CD8-positive, alpha-beta memory T cell (primary cell): ENCODE results near the gene TMEM82. TPM values are rescaled to one million over a fixed set of nuclear protein-coding genes. Genes with fewer than 3 reads are reported as not detected.
A peak's percentile ranks its signal among the peaks of the same experiment; 100 is the strongest.

Experiments
- CTCF ChIA-PET: fragments of 350-600 bp; sonication (Branson Sonifier 250); formaldehyde crosslinking; loops from one replicate; lab custom pipeline; 2021; ENCODE audit warnings: antibody characterized with exemption; lab: Charles Lee
- POLR2A ChIA-PET: fragments of 350-600 bp; sonication (Branson Sonifier 250); formaldehyde crosslinking; loops from one replicate; lab custom pipeline; 2021; ENCODE audit warnings: antibody characterized with exemption; lab: Charles Lee
- DNase-seq, 5 donors: peaks; one replicate each; pipeline versions ENCODE4 v3.0.0 to v3.0.0-alpha.2; 2020 to 2022; ENCODE audit warnings: mixed read lengths in 1 of 5
- H3K27ac ChIP-seq: one replicate; pipeline ENCODE4 v1.7.0; 2013; ENCODE audit warnings: low read depth, mild to moderate bottlenecking, low read length, moderate library complexity
- H3K27me3 ChIP-seq: 2 replicates; pipeline ENCODE4 v1.7.0; 2013; ENCODE audit warnings: low read length, mild to moderate bottlenecking; ENCODE audit not compliant: insufficient read depth, poor library complexity, severe bottlenecking
- H3K36me3 ChIP-seq: 2 replicates; pipeline ENCODE4 v1.7.0; 2013; ENCODE audit warnings: mild to moderate bottlenecking, low read length, moderate library complexity; ENCODE audit not compliant: insufficient read depth
- H3K4me1 ChIP-seq: 2 replicates; pipeline ENCODE4 v1.7.0; 2013; ENCODE audit warnings: mild to moderate bottlenecking, low read length, moderate library complexity; ENCODE audit not compliant: insufficient read depth
- H3K4me3 ChIP-seq: 2 replicates; pipeline ENCODE4 v1.7.0; 2013; ENCODE audit warnings: mild to moderate bottlenecking, low read length
- H3K9me3 ChIP-seq: 2 replicates; pipeline ENCODE4 v1.7.0; 2013; ENCODE audit warnings: mild to moderate bottlenecking, low read length
- H3K27ac Mint-ChIP-seq, 8 donors: one replicate each; pipeline ENCODE4 v1.8.0; 2020 to 2021; ENCODE audit warnings: mixed read lengths in 8 of 8, mild to moderate bottlenecking in 6 of 8, inconsistent platforms in 3 of 8, moderate library complexity in 3 of 8
- H3K27me3 Mint-ChIP-seq, 2 donors: one replicate each; pipeline ENCODE4 v1.8.0; 2020 to 2021; ENCODE audit warnings: mixed read lengths in 2 of 2, mild to moderate bottlenecking in 1 of 2, moderate library complexity in 1 of 2
- H3K36me3 Mint-ChIP-seq, 3 donors: one replicate each; pipeline ENCODE4 v1.8.0; 2020 to 2021; ENCODE audit warnings: mixed read lengths in 3 of 3, inconsistent platforms in 1 of 3, mild to moderate bottlenecking in 1 of 3
- H3K4me1 Mint-ChIP-seq, 3 donors: one replicate each; pipeline ENCODE4 v1.8.0; 2020 to 2021; ENCODE audit warnings: mixed read lengths in 3 of 3, inconsistent platforms in 1 of 3, mild to moderate bottlenecking in 1 of 3
- H3K4me3 Mint-ChIP-seq, 7 donors: one replicate each; pipeline ENCODE4 v1.8.0; 2020 to 2021; ENCODE audit warnings: mixed read lengths in 7 of 7, mild to moderate bottlenecking in 6 of 7, moderate library complexity in 4 of 7, inconsistent platforms in 2 of 7
- H3K9me3 Mint-ChIP-seq, 5 donors: one replicate each; pipeline ENCODE4 v1.8.0; 2020 to 2022; ENCODE audit warnings: mixed read lengths in 5 of 5, mild to moderate bottlenecking in 3 of 5, moderate library complexity in 2 of 5, inconsistent platforms in 1 of 5
- polyA plus RNA-seq: library from polyadenylated mRNA; unstranded; fragments of 300-500 nt; fragmentation: Illumina TruSeq; gene quantifications from one replicate; pipeline ENCODE4 v1.2.3, GENCODE V29; 2021
- total RNA-seq, 2 experiments: library from RNA; stranded (reverse); gene quantifications; one replicate each; pipeline ENCODE4 v1.2.3, GENCODE V29; 2021

TMEM82 gene
- total and polyA plus RNA-seq, 3 experiments from 2014 or later, result not detected

GRCh38 chr1:15796086-15796462 is 53.8 kb downstream of the TMEM82 start:
- Mint-ChIP-seq H3K4me1 (peaks cover 2 to 4% (median 4%) of the 10 kb centered on the region in 3 donors), H3K36me3 (no peaks in the 10 kb centered on the region), H3K4me3 (no peak overlapping the region), H3K9me3 (no peaks in the 10 kb centered on the region), H3K27me3 (peaks cover 3 to 12% of the 10 kb centered on the region in 2 donors), H3K27ac (no peak overlapping the region)
- DNase-seq, result no peak
- H3K4me1 ChIP-seq, result no peaks in the 10 kb centered on the region
- CTCF ChIA-PET, result interaction anchor here (0.6 to 1.6 kb wide), 5 partner anchors 9 to 565 kb away, joined by 3 to 4 read pairs (median 3); no protein-coding TSS in a partner anchor
- POLR2A ChIA-PET, result no interaction called here
- no peaks in the 10 kb centered on the region for H3K9me3 ChIP-seq
- no peak overlapping the region for H3K4me3 ChIP-seq
- no peaks in the 10 kb centered on the region for H3K36me3 ChIP-seq
- peak overlapping the region; percentile 54 for H3K27ac ChIP-seq
- H3K27me3 ChIP-seq, result no peaks in the 10 kb centered on the region

Other genes starting within 250 kb of the TMEM82 start
- 1 to 10 TPM; 9.2 to 9.6 TPM for gene CASP9, start 218.3 kb upstream of the TMEM82 start, total RNA-seq
- 9.8 TPM for gene CASP9, start 218.3 kb upstream of the TMEM82 start, polyA plus RNA-seq
- 10 to 100 TPM; 19.4 to 22.0 TPM for gene DNAJC16, start 215.7 kb upstream of the TMEM82 start, total RNA-seq
- gene DNAJC16, start 215.7 kb upstream of the TMEM82 start, polyA plus RNA-seq, result 9.1 TPM
- gene AGMAT, start 157.4 kb upstream of the TMEM82 start, total RNA-seq, result 10 to 100 TPM; 18.5 to 19.7 TPM
- 6.2 TPM for gene AGMAT, start 157.4 kb upstream of the TMEM82 start, polyA plus RNA-seq
- 10 to 100 TPM; 47.8 to 50.4 TPM for gene DDI2, start 125.0 kb upstream of the TMEM82 start, total RNA-seq
- 6.1 TPM for gene DDI2, start 125.0 kb upstream of the TMEM82 start, polyA plus RNA-seq
- gene PLEKHM2, start 58.2 kb upstream of the TMEM82 start, total RNA-seq, result 10 to 100 TPM; 55.8 to 56.3 TPM
- 8.3 TPM for gene PLEKHM2, start 58.2 kb upstream of the TMEM82 start, polyA plus RNA-seq
- gene SLC25A34, start 6.2 kb upstream of the TMEM82 start, total RNA-seq, result under 1 TPM; 0.93 to 0.94 TPM
- gene SLC25A34, start 6.2 kb upstream of the TMEM82 start, polyA plus RNA-seq, result 0.15 TPM
- not detected for gene FBLIM1, start 16.3 kb downstream of the TMEM82 start, total RNA-seq
- gene FBLIM1, start 16.3 kb downstream of the TMEM82 start, polyA plus RNA-seq, result not detected
- gene UQCRHL, start 65.2 kb downstream of the TMEM82 start, total RNA-seq, result 1 to 10 TPM; 1.7 to 2.0 TPM
- 0.95 TPM for gene UQCRHL, start 65.2 kb downstream of the TMEM82 start, polyA plus RNA-seq
- gene SPEN, start 105.2 kb downstream of the TMEM82 start, total RNA-seq, result 10 to 100 TPM; 63.1 to 66.3 TPM
- 35.6 TPM for gene SPEN, start 105.2 kb downstream of the TMEM82 start, polyA plus RNA-seq
- 10 to 100 TPM; 49.9 to 51.5 TPM for gene ZBTB17, start 233.6 kb downstream of the TMEM82 start, total RNA-seq
- 24.7 TPM for gene ZBTB17, start 233.6 kb downstream of the TMEM82 start, polyA plus RNA-seq